HEK293 (cell line): Measurements from ENCODE around the gene SUPT5H.

Source experiments
- MYNN ChIP-seq: fragments of 450-650 bp; formaldehyde crosslinking; IDR thresholded peaks from 2 replicates; pipeline ENCODE4 v1.5.1; 2016; ENCODE audit warnings: missing biosample characterization, missing genetic modification characterization, borderline replicate concordance
- ZBTB7A ChIP-seq: fragments of 450-650 bp; formaldehyde crosslinking; IDR thresholded peaks from 2 replicates; pipeline ENCODE4 v1.5.1; 2016; ENCODE audit warnings: low read depth, missing biosample characterization, missing genetic modification characterization
- ZNF571 ChIP-seq: fragments of 450-650 bp; formaldehyde crosslinking; IDR thresholded peaks from 2 replicates; pipeline ENCODE4 v1.5.0; 2017; ENCODE audit warnings: missing biosample characterization, missing genetic modification characterization
- ZNF677 ChIP-seq: fragments of 450-650 bp; IDR thresholded peaks from 2 replicates; pipeline ENCODE4 v1.5.0; 2018; ENCODE audit warnings: missing biosample characterization, mild to moderate bottlenecking, missing genetic modification characterization, moderate library complexity
- TF ChIP-seq, protein P1 (sequence below): fragments of 450-650 bp; formaldehyde crosslinking; IDR thresholded peaks from 2 replicates; pipeline ENCODE4 v1.5.1; 2016; ENCODE audit warnings: missing biosample characterization, missing genetic modification characterization, low read depth
- TF ChIP-seq, protein P2 (sequence below): fragments of 450-650 bp; formaldehyde crosslinking; IDR thresholded peaks from 2 replicates; pipeline ENCODE4 v1.5.1; 2016; ENCODE audit warnings: missing biosample characterization, missing genetic modification characterization
- TF ChIP-seq, protein P3 (sequence below): fragments of 450-650 bp; formaldehyde crosslinking; IDR thresholded peaks from 2 replicates; pipeline ENCODE4 v1.5.1; 2016; ENCODE audit warnings: missing biosample characterization, missing genetic modification characterization

DNA sequence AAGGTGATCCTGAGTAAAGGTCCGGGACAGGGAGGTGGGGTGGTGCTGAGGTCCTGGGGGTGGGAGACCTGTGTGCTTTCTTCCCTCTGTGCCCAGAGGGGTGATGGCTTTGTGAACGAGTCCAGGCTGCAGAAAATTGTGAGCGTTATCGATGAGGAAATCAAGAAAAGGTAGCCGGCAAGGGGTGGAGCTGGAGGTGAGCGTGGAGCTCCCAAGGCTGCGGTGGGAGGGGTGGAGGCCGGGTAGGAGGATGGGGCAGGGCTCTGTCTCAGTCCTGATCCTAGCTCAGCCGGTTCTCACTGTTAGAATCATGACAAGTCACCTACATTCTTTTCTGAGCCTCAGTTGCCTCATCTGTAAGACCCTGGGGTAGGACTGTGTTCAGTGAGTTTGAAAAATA lies 73.6 kb downstream of the SUPT5H start:
- no peak for TF ChIP-seq ZBTB7A (tag by site-specific recombination)
- TF ChIP-seq ZNF571 (tag by site-specific recombination): no peak
- TF ChIP-seq, protein P1, sequence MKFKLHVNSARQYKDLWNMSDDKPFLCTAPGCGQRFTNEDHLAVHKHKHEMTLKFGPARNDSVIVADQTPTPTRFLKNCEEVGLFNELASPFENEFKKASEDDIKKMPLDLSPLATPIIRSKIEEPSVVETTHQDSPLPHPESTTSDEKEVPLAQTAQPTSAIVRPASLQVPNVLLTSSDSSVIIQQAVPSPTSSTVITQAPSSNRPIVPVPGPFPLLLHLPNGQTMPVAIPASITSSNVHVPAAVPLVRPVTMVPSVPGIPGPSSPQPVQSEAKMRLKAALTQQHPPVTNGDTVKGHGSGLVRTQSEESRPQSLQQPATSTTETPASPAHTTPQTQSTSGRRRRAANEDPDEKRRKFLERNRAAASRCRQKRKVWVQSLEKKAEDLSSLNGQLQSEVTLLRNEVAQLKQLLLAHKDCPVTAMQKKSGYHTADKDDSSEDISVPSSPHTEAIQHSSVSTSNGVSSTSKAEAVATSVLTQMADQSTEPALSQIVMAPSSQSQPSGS (tag by site-specific recombination): no peak
- TF ChIP-seq, protein P2, sequence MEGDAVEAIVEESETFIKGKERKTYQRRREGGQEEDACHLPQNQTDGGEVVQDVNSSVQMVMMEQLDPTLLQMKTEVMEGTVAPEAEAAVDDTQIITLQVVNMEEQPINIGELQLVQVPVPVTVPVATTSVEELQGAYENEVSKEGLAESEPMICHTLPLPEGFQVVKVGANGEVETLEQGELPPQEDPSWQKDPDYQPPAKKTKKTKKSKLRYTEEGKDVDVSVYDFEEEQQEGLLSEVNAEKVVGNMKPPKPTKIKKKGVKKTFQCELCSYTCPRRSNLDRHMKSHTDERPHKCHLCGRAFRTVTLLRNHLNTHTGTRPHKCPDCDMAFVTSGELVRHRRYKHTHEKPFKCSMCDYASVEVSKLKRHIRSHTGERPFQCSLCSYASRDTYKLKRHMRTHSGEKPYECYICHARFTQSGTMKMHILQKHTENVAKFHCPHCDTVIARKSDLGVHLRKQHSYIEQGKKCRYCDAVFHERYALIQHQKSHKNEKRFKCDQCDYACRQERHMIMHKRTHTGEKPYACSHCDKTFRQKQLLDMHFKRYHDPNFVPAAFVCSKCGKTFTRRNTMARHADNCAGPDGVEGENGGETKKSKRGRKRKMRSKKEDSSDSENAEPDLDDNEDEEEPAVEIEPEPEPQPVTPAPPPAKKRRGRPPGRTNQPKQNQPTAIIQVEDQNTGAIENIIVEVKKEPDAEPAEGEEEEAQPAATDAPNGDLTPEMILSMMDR: no peak
- TF ChIP-seq, protein P3, sequence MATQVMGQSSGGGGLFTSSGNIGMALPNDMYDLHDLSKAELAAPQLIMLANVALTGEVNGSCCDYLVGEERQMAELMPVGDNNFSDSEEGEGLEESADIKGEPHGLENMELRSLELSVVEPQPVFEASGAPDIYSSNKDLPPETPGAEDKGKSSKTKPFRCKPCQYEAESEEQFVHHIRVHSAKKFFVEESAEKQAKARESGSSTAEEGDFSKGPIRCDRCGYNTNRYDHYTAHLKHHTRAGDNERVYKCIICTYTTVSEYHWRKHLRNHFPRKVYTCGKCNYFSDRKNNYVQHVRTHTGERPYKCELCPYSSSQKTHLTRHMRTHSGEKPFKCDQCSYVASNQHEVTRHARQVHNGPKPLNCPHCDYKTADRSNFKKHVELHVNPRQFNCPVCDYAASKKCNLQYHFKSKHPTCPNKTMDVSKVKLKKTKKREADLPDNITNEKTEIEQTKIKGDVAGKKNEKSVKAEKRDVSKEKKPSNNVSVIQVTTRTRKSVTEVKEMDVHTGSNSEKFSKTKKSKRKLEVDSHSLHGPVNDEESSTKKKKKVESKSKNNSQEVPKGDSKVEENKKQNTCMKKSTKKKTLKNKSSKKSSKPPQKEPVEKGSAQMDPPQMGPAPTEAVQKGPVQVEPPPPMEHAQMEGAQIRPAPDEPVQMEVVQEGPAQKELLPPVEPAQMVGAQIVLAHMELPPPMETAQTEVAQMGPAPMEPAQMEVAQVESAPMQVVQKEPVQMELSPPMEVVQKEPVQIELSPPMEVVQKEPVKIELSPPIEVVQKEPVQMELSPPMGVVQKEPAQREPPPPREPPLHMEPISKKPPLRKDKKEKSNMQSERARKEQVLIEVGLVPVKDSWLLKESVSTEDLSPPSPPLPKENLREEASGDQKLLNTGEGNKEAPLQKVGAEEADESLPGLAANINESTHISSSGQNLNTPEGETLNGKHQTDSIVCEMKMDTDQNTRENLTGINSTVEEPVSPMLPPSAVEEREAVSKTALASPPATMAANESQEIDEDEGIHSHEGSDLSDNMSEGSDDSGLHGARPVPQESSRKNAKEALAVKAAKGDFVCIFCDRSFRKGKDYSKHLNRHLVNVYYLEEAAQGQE (tag by site-specific recombination): no peak
- TF ChIP-seq ZNF677 (tag by site-specific recombination): no peak
- no peak for TF ChIP-seq MYNN (tag by site-specific recombination)
